MM.1S (cell line): ENCODE results near the gene SLC5A5.

Source experiments
- DNase-seq: peaks from one replicate; pipeline ENCODE4 v3.0.0-alpha.2; 2015
- H2AFZ ChIP-seq: fragments of 300-600 bp; sonication (generic); 2 replicates; pipeline ENCODE4 v1.6.0; 2016; ENCODE audit warnings: antibody characterized with exemption, low read length
- H3F3A ChIP-seq: fragments of 300-600 bp; sonication (generic); 2 replicates; pipeline ENCODE4 v1.6.1; 2016; ENCODE audit warnings: mild to moderate bottlenecking, antibody characterized with exemption, low read length, moderate library complexity, mixed read lengths; ENCODE audit not compliant: insufficient read depth
- H3K27ac ChIP-seq: fragments of 300-600 bp; sonication (generic); 2 replicates; pipeline ENCODE4 v1.5.1; 2016; ENCODE audit warnings: mild to moderate bottlenecking, low read length
- H3K27me3 ChIP-seq: fragments of 300-600 bp; sonication (generic); replicated peaks from 2 replicates; pipeline ENCODE4 v1.6.0; 2016; ENCODE audit warnings: low read length; ENCODE audit not compliant: insufficient read depth
- H3K36me3 ChIP-seq: fragments of 300-600 bp; sonication (generic); replicated peaks from 2 replicates; pipeline ENCODE4 v1.6.1; 2016; ENCODE audit warnings: mild to moderate bottlenecking, low read length, mixed read lengths; ENCODE audit not compliant: insufficient read depth
- H3K4me1 ChIP-seq: fragments of 300-600 bp; sonication (generic); 2 replicates; pipeline ENCODE4 v1.6.1; 2016; ENCODE audit warnings: low read length, mixed read lengths
- H3K4me2 ChIP-seq: fragments of 300-600 bp; sonication (generic); 2 replicates; pipeline ENCODE4 v1.6.0; 2016; ENCODE audit warnings: low read depth, low read length
- H3K4me3 ChIP-seq: fragments of 300-600 bp; sonication (generic); 2 replicates; pipeline ENCODE4 v1.5.1; 2016; ENCODE audit warnings: low read length, mixed read lengths
- H3K79me2 ChIP-seq: fragments of 300-600 bp; sonication (generic); 2 replicates; pipeline ENCODE4 v1.6.1; 2016; ENCODE audit warnings: mixed run types, low read length, mixed read lengths
- H3K9ac ChIP-seq: fragments of 300-600 bp; sonication (generic); 2 replicates; pipeline ENCODE4 v1.6.1; 2016; ENCODE audit warnings: low read length, mixed read lengths
- H3K9me2 ChIP-seq: fragments of 300-600 bp; sonication (generic); replicated peaks from 2 replicates; pipeline ENCODE4 v1.6.1; 2016; ENCODE audit warnings: mild to moderate bottlenecking, low read length, mixed read lengths; ENCODE audit not compliant: insufficient read depth
- H3K9me3 ChIP-seq: fragments of 300-600 bp; sonication (generic); replicated peaks from 2 replicates; pipeline ENCODE4 v1.6.1; 2016; ENCODE audit warnings: mild to moderate bottlenecking, low read length, mixed read lengths; ENCODE audit not compliant: insufficient read depth
- H4K20me1 ChIP-seq: fragments of 300-600 bp; sonication (generic); 2 replicates; pipeline ENCODE4 v1.6.1; 2016; ENCODE audit warnings: mild to moderate bottlenecking, low read length, moderate library complexity, mixed read lengths; ENCODE audit not compliant: insufficient read depth
- EZH2 ChIP-seq: fragments of 300-600 bp; sonication (generic); optimal IDR thresholded peaks from 2 replicates; pipeline ENCODE3; 2017; ENCODE audit warnings: low read depth, mild to moderate bottlenecking, antibody characterized with exemption, low read length, mixed read lengths
- EZH2phosphoT487 ChIP-seq: fragments of 300-600 bp; sonication (generic); IDR thresholded peaks from 2 replicates; pipeline ENCODE4 v1.6.1; 2018; ENCODE audit warnings: antibody characterized with exemption, low read length
- TF ChIP-seq, protein P1 (sequence below): fragments of 300-600 bp; sonication (generic); IDR thresholded peaks from 2 replicates; pipeline ENCODE4 v1.5.1; 2016; ENCODE audit warnings: antibody characterized with exemption, low read length, mixed read lengths

SLC5A5 gene

GRCh38 chr19:17843292-17843827, 28.4 kb upstream of the SLC5A5 start:
- H3K4me1 ChIP-seq: peaks cover 5% of the 10 kb centered on the region
- H4K20me1 ChIP-seq: no peaks in the 10 kb centered on the region
- no peaks in the 10 kb centered on the region for H3K79me2 ChIP-seq
- no peaks in the 10 kb centered on the region for H3K9me3 ChIP-seq
- no peak overlapping the region for H3K27ac ChIP-seq
- H2AFZ ChIP-seq: no peak overlapping the region
- no peaks in the 10 kb centered on the region for H3K36me3 ChIP-seq
- H3K9ac ChIP-seq: no peak overlapping the region
- no peaks in the 10 kb centered on the region for H3K27me3 ChIP-seq
- H3F3A ChIP-seq: 0 out of 2 replicates have a peak, but pooled peaks cover 6% of the 10 kb centered on the region
- H3K4me2 ChIP-seq: no peak overlapping the region
- no peaks in the 10 kb centered on the region for H3K9me2 ChIP-seq
- no peak overlapping the region for H3K4me3 ChIP-seq
- TF ChIP-seq EZH2 (no peak), EZH2phosphoT487 (no peak)
- TF ChIP-seq, protein P1, sequence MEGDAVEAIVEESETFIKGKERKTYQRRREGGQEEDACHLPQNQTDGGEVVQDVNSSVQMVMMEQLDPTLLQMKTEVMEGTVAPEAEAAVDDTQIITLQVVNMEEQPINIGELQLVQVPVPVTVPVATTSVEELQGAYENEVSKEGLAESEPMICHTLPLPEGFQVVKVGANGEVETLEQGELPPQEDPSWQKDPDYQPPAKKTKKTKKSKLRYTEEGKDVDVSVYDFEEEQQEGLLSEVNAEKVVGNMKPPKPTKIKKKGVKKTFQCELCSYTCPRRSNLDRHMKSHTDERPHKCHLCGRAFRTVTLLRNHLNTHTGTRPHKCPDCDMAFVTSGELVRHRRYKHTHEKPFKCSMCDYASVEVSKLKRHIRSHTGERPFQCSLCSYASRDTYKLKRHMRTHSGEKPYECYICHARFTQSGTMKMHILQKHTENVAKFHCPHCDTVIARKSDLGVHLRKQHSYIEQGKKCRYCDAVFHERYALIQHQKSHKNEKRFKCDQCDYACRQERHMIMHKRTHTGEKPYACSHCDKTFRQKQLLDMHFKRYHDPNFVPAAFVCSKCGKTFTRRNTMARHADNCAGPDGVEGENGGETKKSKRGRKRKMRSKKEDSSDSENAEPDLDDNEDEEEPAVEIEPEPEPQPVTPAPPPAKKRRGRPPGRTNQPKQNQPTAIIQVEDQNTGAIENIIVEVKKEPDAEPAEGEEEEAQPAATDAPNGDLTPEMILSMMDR: no peak
- DNase-seq: no peak

DNA sequence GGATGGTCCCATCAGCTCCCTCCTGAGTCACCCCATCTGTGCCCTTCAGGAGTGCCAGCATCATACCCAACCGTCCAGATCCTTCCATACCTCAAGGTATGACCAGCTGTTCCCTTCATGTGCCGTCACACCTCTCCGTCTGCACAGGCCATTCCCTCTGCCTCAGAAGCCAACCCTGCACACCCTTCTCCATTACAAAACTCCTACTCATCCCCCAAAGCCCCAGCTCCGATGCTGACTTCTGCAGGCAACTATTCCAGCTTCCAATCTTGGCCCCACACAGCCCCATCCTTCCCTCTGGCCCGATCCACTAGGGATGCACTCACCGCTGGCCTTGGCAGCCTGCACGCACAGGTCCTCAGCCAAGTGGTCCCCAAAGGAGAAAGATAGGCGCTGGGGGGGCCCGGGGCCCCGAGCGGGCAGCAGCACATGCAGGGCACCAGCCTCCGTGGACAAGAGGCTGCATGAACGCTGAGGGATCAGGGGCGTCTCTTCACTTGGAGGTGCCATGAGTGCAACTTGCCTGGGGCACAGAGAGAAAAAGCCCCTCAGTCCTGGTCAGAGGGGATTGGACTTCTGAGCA, 27.7 kb upstream of the SLC5A5 start:
- no peaks in the 10 kb centered on the region for H3K27me3 ChIP-seq
- H3K9ac ChIP-seq: no peak overlapping the region
- DNase-seq: no peak
- no peaks in the 10 kb centered on the region for H3K9me3 ChIP-seq
- no peak overlapping the region for H3K4me3 ChIP-seq
- no peaks in the 10 kb centered on the region for H3K79me2 ChIP-seq
- H2AFZ ChIP-seq: no peak overlapping the region
- peaks cover 5% of the 10 kb centered on the region for H3K4me1 ChIP-seq
- no peak overlapping the region for H3K4me2 ChIP-seq
- no peaks in the 10 kb centered on the region for H3K9me2 ChIP-seq
- no peak overlapping the region for H3K27ac ChIP-seq
- 0 out of 2 replicates have a peak, but pooled peaks cover 6% of the 10 kb centered on the region for H3F3A ChIP-seq
- no peaks in the 10 kb centered on the region for H3K36me3 ChIP-seq
- H4K20me1 ChIP-seq: no peaks in the 10 kb centered on the region
- TF ChIP-seq, protein P1: no peak
- TF ChIP-seq EZH2phosphoT487 (no peak), EZH2 (no peak)

- Histone ChIP-seq H3K9ac (no peak overlapping the region), H3K4me1 (peaks cover 14% of the 10 kb centered on the region), H3K9me2 (no peaks in the 10 kb centered on the region), H3K4me3 (no peak overlapping the region), H3K4me2 (no peak overlapping the region), H3K36me3 (no peaks in the 10 kb centered on the region), H3F3A (peaks cover 6% of the 10 kb centered on the region; the same call in 1 of the 2 replicates), H3K27me3 (no peaks in the 10 kb centered on the region), H2AFZ (no peak overlapping the region), H4K20me1 (no peaks in the 10 kb centered on the region), H3K79me2 (no peaks in the 10 kb centered on the region), H3K27ac (no peak overlapping the region), H3K9me3 (no peaks in the 10 kb centered on the region)
- DNase-seq: no peak
- no peak for TF ChIP-seq EZH2
- TF ChIP-seq, protein P1: no peak
- no peak for TF ChIP-seq EZH2phosphoT487
Observed at GRCh38 chr19:17846146-17846545, 25.6 kb upstream of the SLC5A5 start.
